AG10803 (cell line): ENCODE data around the gene SOWAHA.

Source experiments
- DNase-seq: peaks from one replicate; pipeline ENCODE4 v3.0.0; 2010; ENCODE audit warnings: low read depth
- H3K4me3 ChIP-seq: 2 replicates; pipeline ENCODE4 v1.5.1; 2011; ENCODE audit warnings: mild to moderate bottlenecking, low read length, control low read depth
- CTCF ChIP-seq: conservative IDR thresholded peaks from 2 replicates; pipeline ENCODE4 v1.5.1; 2011; ENCODE audit warnings: mild to moderate bottlenecking, low read length, control low read depth, inconsistent platforms

Gene SOWAHA

GRCh38 chr5:132815454-132815853 lies 2.4 kb downstream of the SOWAHA start:
- no peak for TF ChIP-seq CTCF
- DNase-seq = peak; percentile 29
- no peak overlapping the region for H3K4me3 ChIP-seq

GRCh38 chr5:132816083-132816482 lies 3.0 kb downstream of the SOWAHA start:
- no peak overlapping the region for H3K4me3 ChIP-seq
- no peak for DNase-seq
- no peak for TF ChIP-seq CTCF

DNA sequence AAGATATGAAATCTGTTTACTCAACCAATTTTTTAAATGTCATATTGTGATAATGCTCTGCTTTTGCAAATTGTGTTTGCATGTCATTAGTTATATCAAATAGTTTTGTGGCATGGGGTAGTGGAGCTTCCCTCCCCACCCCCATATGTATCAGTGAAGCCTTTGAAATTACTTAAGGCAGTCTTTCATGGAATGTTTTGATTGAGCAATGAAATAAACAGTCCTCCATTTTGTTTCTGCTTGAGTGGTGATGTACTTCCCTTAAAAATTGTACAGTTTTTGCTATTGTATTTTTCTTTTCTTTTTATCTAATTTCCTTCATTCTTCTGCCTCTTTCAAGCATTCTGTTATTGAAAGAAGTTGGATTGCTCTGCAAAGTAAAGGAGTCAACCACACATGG lies 3.5 kb downstream of the SOWAHA start:
- H3K4me3 ChIP-seq = no peak overlapping the region
- no peak for DNase-seq
- TF ChIP-seq CTCF = no peak

- H3K4me3 ChIP-seq = no peak overlapping the region
- no peak for DNase-seq
- TF ChIP-seq CTCF = no peak
Measured at GRCh38 chr5:132817011-132817410, 3.9 kb downstream of the SOWAHA start.

DNA sequence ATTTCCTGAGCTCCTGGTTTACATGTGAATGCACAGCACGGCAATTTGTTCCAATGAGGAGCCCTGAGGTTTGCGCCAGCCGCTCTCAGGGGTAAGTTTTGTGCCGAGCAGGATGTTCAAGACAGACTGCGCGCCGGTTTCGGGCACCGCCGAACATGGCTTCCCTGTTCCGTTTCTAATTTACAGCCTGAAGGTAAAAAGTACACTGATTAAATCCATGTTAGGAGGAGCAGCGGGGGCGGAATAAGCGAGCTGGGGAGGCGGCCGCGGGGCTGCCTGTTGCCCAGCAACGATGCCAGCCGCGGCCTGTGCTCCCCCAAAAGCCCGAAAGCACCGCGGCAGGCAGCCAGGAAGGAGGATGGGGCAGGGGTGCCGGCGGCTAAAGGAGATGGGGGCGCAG lies 6.4 kb downstream of the SOWAHA start:
- no peak overlapping the region for H3K4me3 ChIP-seq
- TF ChIP-seq CTCF = no peak
- no peak for DNase-seq

- DNase-seq = peak; percentile 88
- H3K4me3 ChIP-seq = no peak overlapping the region
- TF ChIP-seq CTCF = peak; percentile 93
Measured at GRCh38 chr5:132820162-132820754, 7.2 kb downstream of the SOWAHA start.

DNA sequence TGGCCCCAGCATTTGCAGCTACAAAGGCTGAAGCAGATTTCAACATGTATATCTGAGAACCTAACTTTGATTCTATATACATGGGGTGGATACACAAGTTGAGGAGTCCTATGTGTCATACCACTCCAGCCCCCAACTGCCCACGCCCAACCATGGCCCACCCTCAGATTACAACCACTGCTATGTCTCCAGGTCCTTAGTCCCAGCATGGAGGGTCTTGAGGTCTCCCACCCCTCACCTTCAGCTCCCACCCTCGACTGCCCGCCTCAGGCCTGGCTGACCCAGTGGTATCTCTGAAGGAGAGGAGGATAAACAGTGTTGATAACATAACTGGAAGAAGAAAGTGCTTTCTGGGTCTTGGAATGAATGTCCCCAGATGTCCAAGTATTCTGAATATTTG lies 8.2 kb downstream of the SOWAHA start:
- no peak for DNase-seq
- TF ChIP-seq CTCF = no peak
- H3K4me3 ChIP-seq = no peak overlapping the region
